GM12872 (cell line): ENCODE measurements around the gene AP4S1.

ENCODE experiments used
- TF ChIP-seq, protein P1 (sequence below): IDR thresholded peaks from 3 replicates; pipeline ENCODE4 v1.5.1; 2011; ENCODE audit warnings: low read depth, mild to moderate bottlenecking, low read length, moderate library complexity; ENCODE audit not compliant: insufficient read depth

AP4S1 gene

DNA sequence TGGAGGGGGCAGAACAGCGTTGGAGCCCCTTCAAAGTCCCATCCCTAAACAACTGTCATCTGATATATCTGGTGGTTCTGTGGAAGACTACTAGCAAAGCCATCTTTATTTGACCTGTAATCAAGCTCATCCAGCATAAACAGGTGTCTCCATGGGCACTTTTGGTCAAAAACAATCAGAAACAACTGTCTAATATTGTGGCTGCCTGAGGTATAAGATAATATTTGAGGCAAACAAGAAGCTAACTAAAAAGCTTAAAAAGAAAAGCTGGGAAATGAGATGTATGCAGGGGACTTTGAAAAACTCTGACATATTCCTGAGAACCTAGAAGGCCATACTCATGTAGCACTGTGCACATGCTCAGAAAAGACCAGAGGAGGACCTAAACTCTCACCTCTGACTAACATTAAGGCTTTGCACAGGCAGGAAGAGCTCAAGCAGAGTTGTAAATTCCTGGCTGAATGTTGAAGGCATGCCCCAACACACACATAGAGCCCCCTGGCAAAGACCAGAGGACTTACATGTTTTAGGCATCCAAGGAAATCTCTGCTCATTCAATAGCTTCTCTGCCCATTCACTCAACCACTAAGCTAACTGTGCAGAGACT lies 27.2 kb upstream of the AP4S1 start:
- TF ChIP-seq, protein P1, sequence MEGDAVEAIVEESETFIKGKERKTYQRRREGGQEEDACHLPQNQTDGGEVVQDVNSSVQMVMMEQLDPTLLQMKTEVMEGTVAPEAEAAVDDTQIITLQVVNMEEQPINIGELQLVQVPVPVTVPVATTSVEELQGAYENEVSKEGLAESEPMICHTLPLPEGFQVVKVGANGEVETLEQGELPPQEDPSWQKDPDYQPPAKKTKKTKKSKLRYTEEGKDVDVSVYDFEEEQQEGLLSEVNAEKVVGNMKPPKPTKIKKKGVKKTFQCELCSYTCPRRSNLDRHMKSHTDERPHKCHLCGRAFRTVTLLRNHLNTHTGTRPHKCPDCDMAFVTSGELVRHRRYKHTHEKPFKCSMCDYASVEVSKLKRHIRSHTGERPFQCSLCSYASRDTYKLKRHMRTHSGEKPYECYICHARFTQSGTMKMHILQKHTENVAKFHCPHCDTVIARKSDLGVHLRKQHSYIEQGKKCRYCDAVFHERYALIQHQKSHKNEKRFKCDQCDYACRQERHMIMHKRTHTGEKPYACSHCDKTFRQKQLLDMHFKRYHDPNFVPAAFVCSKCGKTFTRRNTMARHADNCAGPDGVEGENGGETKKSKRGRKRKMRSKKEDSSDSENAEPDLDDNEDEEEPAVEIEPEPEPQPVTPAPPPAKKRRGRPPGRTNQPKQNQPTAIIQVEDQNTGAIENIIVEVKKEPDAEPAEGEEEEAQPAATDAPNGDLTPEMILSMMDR = no peak

DNA sequence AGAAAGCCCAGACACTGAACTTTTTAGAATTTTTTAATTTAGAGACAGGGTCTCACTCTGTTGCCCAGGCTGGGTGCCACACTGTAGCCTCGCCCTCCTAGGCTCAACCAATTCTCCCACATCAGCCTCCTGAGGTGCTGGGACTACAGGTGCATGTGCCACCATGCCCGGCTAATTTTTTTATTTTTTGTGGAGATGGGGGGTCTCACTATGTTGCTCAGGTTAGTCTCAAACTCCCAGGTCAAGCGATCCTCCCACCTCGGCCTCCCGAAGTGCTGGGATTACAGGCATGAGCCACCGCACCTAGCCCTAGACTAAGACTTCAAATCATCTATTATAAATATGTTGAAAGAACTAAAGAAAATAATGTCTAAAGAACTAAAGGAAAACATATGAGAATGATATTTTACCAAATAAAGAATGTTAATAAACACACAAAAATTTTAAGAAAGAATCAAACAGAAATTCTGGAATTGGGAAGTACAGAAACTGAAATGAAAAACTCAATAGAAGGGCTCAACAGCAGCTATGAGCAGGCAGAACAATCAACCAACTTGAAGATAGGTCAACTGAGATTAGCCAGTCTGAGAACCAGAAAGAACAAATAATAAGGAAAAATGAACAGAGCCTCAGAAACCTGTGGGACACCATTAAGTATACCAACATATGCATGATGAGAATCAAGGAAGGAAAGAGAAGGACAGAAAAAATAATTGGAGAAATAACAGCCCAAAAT lies 26.2 kb upstream of the AP4S1 start:
- TF ChIP-seq, protein P1 = no peak

DNA sequence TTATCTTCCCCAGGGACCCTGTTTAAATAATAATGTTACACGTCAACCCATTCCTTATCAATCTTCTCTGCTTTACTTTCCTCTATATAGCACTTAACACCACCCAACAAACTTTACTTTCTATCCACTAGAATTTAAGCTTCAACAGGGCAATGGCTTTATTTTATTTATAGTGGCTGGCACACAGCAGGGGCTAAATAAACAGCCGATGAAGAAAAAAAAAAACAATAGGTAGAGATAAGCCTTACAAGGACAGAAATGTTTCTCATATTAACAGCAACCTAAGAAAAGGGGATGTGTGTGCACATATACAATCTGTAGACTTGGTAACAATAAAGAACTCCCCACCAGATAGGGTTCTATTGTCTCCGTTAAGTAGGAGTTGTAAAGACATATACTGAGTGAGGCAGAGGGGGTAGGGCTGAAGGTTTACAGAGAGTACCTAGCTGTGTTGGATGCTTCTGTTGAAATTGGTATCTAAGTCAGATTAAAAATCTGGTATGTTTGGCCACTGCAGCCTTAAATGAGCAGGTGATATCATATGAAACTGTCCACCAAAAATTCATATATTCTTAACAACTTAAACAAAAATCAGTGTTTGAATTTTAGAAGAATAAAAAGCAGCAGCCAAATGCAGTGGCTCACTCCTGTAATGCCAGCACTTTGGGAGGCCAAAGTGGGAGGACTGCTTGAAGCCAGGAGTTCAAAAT lies 24.7 kb upstream of the AP4S1 start:
- TF ChIP-seq, protein P1 = no peak

DNA sequence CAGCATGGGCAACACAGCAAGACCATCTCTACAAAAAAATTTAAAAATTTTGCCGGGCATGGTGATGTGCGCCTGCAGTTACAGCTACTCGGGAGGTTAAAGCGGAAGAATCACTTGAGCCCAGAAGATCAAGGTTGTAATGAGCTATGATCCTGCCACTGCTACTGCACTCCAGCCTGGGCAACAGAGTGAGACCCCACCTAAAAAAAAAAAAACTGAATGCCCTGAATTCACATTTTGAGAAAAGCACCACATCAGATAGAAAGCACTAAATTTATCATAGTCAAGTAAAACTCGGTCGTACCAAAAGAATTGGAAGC lies 24.1 kb upstream of the AP4S1 start:
- TF ChIP-seq, protein P1 = no peak

DNA sequence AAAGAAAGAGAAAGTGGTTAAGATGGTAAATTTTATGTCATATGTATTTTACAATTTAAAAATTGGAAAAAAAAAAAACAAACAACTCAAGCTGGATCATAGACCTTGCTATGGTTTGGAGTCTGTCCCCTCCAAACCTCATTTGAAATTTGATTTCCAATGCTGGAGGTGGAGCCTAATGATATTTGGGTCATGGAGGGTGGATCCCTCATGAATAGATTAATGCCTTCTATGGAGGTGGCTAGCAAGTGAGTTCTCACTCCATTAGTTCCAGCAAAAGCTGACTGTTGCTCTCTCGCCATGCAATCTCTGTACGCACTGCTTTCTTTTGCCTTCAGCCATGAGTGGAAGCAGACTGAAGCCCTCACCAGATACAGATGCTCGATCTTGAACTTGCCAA lies 22.2 kb upstream of the AP4S1 start:
- TF ChIP-seq, protein P1 = no peak

DNA sequence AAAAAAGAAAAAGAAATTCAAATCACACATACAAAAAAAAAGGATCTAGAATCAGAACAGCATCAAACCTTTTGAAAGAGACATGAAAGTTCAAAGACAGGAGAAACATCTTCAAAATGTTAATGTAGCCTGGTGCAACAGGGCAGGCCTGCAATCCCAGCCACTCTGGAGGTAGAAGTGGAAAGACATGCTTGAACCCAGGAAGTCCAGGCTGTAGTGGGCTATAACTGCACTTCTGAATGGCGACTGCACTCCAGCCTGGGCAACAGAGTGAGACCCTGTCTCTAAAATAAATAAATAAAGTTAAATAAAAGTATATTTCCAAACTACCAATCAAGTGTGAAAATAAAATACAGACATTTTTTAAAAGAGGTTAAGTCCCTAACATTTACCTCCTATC lies 18.7 kb upstream of the AP4S1 start:
- TF ChIP-seq, protein P1 = no peak

DNA sequence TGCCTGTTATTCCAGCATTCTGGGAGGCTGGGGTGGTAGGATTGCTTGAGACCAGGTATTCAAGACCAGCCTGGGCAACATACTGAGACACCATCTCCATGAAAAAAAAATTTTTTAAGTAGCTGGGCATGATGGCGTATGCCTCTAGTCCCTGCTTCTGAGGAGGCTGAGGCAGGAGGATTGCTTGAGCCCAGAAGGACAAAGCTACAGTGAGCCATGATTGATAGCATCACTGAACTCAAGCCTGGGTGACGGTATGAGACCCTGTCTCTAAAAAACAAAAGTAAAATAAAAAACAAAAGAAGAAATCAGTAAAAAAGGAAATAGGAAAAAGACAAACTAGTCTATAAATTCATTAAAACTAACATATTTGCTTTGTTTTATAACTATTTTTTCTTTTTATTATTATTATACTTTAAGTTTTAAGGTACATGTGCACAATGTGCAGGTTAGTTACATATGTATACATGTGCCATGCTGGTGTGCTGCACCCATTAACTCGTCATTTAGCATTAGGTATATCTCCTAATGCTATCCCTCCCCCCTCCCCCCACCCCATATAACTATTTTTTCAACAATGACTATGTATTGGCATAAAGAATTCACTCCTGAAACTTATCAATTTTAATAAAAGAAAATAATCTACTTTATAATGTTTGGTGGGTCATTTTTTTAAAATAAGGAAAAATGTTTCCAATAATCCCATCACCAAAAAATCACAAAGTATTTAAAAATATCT lies 15.4 kb upstream of the AP4S1 start:
- TF ChIP-seq, protein P1 = no peak
